ENCODE measurements around the gene PDYN.

PDYN gene

GRCh38 chr20:1995531-1996310 is 1.9 kb upstream of the PDYN start:
- H3K4me3 ChIP-seq = no peak overlapping the region
- peak; percentile 19 for DNase-seq (ENCODE audit: low spot score)
- TF ChIP-seq CTCF (IDR thresholded peaks at IDR 0.05) = no peak
- H3K27ac ChIP-seq = no peak overlapping the region

- DNase-seq (ENCODE audit: low spot score) = peak; percentile 29
- H3K4me3 ChIP-seq = no peak overlapping the region
- TF ChIP-seq CTCF (IDR thresholded peaks at IDR 0.05) = no peak
- no peak overlapping the region for H3K27ac ChIP-seq
Measured at GRCh38 chr20:1994627-1995026, 769 bp upstream of the PDYN start.

GRCh38 chr20:1992359-1993110 is 1.3 kb downstream of the PDYN start:
- no peak for TF ChIP-seq CTCF (IDR thresholded peaks at IDR 0.05)
- no peak for DNase-seq (ENCODE audit: low spot score)

GRCh38 chr20:1987826-1988225 is 6.0 kb downstream of the PDYN start:
- no peak for TF ChIP-seq CTCF (IDR thresholded peaks at IDR 0.05)
- DNase-seq (ENCODE audit: low spot score) = no peak
- Histone ChIP-seq H3K4me3 (no peak overlapping the region), H3K27ac (no peak overlapping the region)

More at GRCh38 chr20:1992359-1993110, 1.3 kb downstream of the PDYN start:
- H3K4me3 ChIP-seq = no peak overlapping the region
- no peak overlapping the region for H3K27ac ChIP-seq

- no peak for TF ChIP-seq CTCF (IDR thresholded peaks at IDR 0.05)
- DNase-seq (ENCODE audit: low spot score) = no peak
- H3K4me3 ChIP-seq = no peak overlapping the region
Measured at GRCh38 chr20:1983301-1983700, 10.6 kb downstream of the PDYN start.

GRCh38 chr20:1982686-1983085 is 11.2 kb downstream of the PDYN start:
- no peak overlapping the region for H3K27ac ChIP-seq
- no peak for DNase-seq (ENCODE audit: low spot score)
- TF ChIP-seq CTCF (IDR thresholded peaks at IDR 0.05) = no peak
- no peak overlapping the region for H3K4me3 ChIP-seq

More at GRCh38 chr20:1983301-1983700, 10.6 kb downstream of the PDYN start:
- H3K27ac ChIP-seq = no peak overlapping the region

All from coronary artery (tissue), 2 donors.